Measurements from ENCODE around the gene SUN3. TPM values are rescaled to one million over a fixed set of nuclear protein-coding genes. Genes with fewer than 3 reads are reported as not detected.
A peak's percentile ranks its signal among the peaks of the same experiment; 100 is the strongest.

Gene SUN3
- total and polyA plus RNA-seq, 2 of the 13 experiments (the other 11 are each of a cell fraction or from before 2014, with no cell fraction given): not detected

DNA sequence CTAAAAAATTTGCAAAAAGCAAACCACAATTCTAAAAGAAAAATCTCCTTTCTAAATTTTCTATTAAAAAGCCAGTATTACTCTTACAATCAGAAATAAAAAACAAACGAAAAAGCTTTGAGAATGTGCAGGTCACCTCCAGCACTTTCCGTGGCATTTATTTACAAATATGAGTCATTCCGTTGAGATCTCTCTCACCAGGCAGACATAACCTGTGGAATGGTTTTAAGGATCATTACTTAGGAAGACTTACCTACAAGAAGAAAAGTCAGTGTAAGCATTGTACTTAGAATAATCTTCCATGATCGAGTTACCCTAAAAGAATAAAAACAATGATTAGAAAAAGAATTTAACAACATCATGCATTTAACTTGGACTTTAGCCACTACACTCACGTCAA is 3.3 kb downstream of the SUN3 start:
- CTCF ChIA-PET (ENCODE audit: low intra/inter-chr PET ratio, low total read pairs): no interaction called here
- intact Hi-C loops (cut with micrococcal nuclease; ENCODE audit: unreplicated experiment) (no loop called here), in situ Hi-C loops (cut with HindIII; ENCODE audit: extremely low pct_ligation_motif_present, low pct_unique_long_range_greater_than_20kb) (no loop called here)
- no peak overlapping the region for H3K9ac ChIP-seq (ENCODE audit: insufficient read depth, low read depth, low read length)
- no peaks in the 10 kb centered on the region for H3K4me1 ChIP-seq (ENCODE audit: insufficient read depth, low read length)
- no peak overlapping the region for H3K4me3 ChIP-seq (replicated peaks in 1 of 3; ENCODE audit: insufficient read depth in 1 of 3, low read depth in 2 of 3, low read length in 3 of 3)
- no peaks in the 10 kb centered on the region for H3K36me3 ChIP-seq (replicated peaks in 1 of 2; ENCODE audit: control insufficient read depth in 1 of 2, insufficient read depth in 2 of 2, low read length in 2 of 2)
- POLR2A ChIA-PET: no interaction called here
- no peaks in the 10 kb centered on the region for H3K79me2 ChIP-seq (ENCODE audit: insufficient read depth, low read length)
- FAIRE-seq (no peak), DNase-seq (ENCODE audit: low spot score) (peak; percentile 8), ATAC-seq (no peak; the same call in 2 of the 3 replicates)
- H3K27me3 ChIP-seq (ENCODE audit: control insufficient read depth in 1 of 2, insufficient read depth in 2 of 2, low read length in 2 of 2): no peaks in the 10 kb centered on the region; a peak in 1 of 5 replicates
- no peaks in the 10 kb centered on the region for H4K20me1 ChIP-seq (ENCODE audit: insufficient read depth, low read length)
- peak; percentile 67 for TF ChIP-seq FOSL2 (CRISPR knock-in tag; IDR thresholded peaks at IDR 0.05)
- no peak for TF ChIP-seq GPN1 (CRISPR knock-in tag; IDR thresholded peaks at IDR 0.05; ENCODE audit: borderline replicate concordance)
- no peak overlapping the region for H3K4me2 ChIP-seq (ENCODE audit: low read depth, low read length)
- no peak overlapping the region for H2AFZ ChIP-seq (ENCODE audit: low read length)
- H3K9me3 ChIP-seq (ENCODE audit: low read length): no peaks in the 10 kb centered on the region
- BruUV-seq (replicated peaks): no TSS peak
- no peak overlapping the region for H3K27ac ChIP-seq (ENCODE audit: extremely low read length, insufficient read depth, low read length)
- WGBS (ENCODE audit: low lambda C conversion rate): 2% methylated on average over 5 of the region's 5 CpGs

GRCh38 chr7:48017674-48018073 is 11.2 kb downstream of the SUN3 start:
- no peaks in the 10 kb centered on the region for H3K4me1 ChIP-seq (ENCODE audit: insufficient read depth, low read length)
- H3K79me2 ChIP-seq (ENCODE audit: insufficient read depth, low read length): no peaks in the 10 kb centered on the region
- no peak overlapping the region for H3K27ac ChIP-seq (ENCODE audit: extremely low read length, insufficient read depth, low read length)
- WGBS (ENCODE audit: low lambda C conversion rate): 53% methylated on average over 4 of the region's 4 CpGs
- FAIRE-seq (no peak), DNase-seq (ENCODE audit: low spot score) (no peak), ATAC-seq (no peak)
- POLR2A ChIA-PET: no interaction called here
- in situ Hi-C loops (cut with HindIII; ENCODE audit: extremely low pct_ligation_motif_present, low pct_unique_long_range_greater_than_20kb): no loop called here
- no peaks in the 10 kb centered on the region for H4K20me1 ChIP-seq (ENCODE audit: insufficient read depth, low read length)
- TF ChIP-seq PRMT3 (CRISPR knock-in tag; IDR thresholded peaks at IDR 0.05; ENCODE audit: borderline replicate concordance, low read depth) (no peak), ZNF766 (CRISPR knock-in tag; IDR thresholded peaks at IDR 0.05; ENCODE audit: borderline replicate concordance) (no peak), TERF1 (CRISPR knock-in tag; IDR thresholded peaks at IDR 0.05) (no peak), BCL6 (CRISPR knock-in tag; IDR thresholded peaks at IDR 0.05) (peak; percentile 79), KDM5B (CRISPR knock-in tag; IDR thresholded peaks at IDR 0.05; ENCODE audit: borderline replicate concordance) (no peak)
- TF ChIP-seq, protein P1, sequence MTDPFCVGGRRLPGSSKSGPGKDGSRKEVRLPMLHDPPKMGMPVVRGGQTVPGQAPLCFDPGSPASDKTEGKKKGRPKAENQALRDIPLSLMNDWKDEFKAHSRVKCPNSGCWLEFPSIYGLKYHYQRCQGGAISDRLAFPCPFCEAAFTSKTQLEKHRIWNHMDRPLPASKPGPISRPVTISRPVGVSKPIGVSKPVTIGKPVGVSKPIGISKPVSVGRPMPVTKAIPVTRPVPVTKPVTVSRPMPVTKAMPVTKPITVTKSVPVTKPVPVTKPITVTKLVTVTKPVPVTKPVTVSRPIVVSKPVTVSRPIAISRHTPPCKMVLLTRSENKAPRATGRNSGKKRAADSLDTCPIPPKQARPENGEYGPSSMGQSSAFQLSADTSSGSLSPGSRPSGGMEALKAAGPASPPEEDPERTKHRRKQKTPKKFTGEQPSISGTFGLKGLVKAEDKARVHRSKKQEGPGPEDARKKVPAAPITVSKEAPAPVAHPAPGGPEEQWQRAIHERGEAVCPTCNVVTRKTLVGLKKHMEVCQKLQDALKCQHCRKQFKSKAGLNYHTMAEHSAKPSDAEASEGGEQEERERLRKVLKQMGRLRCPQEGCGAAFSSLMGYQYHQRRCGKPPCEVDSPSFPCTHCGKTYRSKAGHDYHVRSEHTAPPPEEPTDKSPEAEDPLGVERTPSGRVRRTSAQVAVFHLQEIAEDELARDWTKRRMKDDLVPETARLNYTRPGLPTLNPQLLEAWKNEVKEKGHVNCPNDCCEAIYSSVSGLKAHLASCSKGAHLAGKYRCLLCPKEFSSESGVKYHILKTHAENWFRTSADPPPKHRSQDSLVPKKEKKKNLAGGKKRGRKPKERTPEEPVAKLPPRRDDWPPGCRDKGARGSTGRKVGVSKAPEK (CRISPR knock-in tag; IDR thresholded peaks at IDR 0.05; ENCODE audit: borderline replicate concordance): no peak
- no peak overlapping the region for H3K9ac ChIP-seq (ENCODE audit: insufficient read depth, low read depth, low read length)
- H3K4me3 ChIP-seq (replicated peaks in 1 of 3; ENCODE audit: insufficient read depth in 1 of 3, low read depth in 2 of 3, low read length in 3 of 3): no peak overlapping the region
- H3K27me3 ChIP-seq (ENCODE audit: control insufficient read depth in 1 of 2, insufficient read depth in 2 of 2, low read length in 2 of 2): no peaks in the 10 kb centered on the region
- H2AFZ ChIP-seq (ENCODE audit: low read length): no peak overlapping the region
- H3K36me3 ChIP-seq (replicated peaks in 1 of 2; ENCODE audit: control insufficient read depth in 1 of 2, insufficient read depth in 2 of 2, low read length in 2 of 2): no peaks in the 10 kb centered on the region
- CTCF ChIA-PET (ENCODE audit: low intra/inter-chr PET ratio, low total read pairs): no interaction called here
- H3K4me2 ChIP-seq (ENCODE audit: low read depth, low read length): no peak overlapping the region
- BruUV-seq (replicated peaks): no TSS peak
- no peaks in the 10 kb centered on the region for H3K9me3 ChIP-seq (ENCODE audit: low read length)
- intact Hi-C loops (cut with micrococcal nuclease; ENCODE audit: unreplicated experiment): no loop called here

Measured in HepG2 (cell line).